Kidney capillary endothelial cell (primary cell): ENCODE data around the gene PARD3B.

Source experiments
- DNase-seq: peaks from one replicate; pipeline ENCODE4 v3.0.0-alpha.2; 2018; ENCODE audit warnings: low spot score

Gene PARD3B

DNA sequence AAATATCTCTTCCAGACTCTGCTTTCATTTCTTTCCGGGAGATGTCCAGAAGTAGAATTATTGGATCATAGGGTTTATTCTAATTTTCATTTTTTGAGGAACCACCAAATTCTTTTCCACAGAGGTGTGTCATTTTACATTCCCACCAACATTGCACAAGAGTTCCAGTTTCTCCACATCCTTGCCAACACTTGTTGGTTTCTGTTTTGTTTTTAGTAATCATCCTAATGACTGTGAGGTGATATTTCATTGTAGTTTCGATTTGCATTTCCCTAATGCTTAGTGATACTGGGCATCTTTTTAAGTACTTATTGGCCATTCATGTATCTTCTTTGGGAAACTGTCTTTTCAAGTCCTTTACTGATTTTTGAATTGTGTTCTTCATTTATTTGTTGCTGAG, 513.1 kb downstream of the PARD3B start:
- no peak for DNase-seq

DNA sequence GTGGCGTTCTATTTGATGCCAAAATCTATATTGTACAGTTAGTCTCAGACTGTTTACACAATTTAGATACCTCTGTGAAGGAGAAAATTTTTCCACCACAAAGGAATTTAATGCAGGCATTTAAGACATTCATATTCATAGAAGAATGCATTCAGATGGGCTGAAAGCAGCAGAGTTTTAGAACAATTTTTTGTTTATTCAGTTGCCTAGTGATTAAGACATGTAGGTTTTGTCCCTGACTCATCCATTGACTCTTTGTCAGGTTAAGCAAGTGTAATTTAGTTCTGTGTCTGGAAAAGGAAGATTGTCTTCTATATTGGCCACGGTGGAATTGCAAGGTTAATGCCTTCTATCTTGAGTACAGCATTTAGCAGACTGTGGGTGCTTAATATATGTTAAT, 515.0 kb downstream of the PARD3B start:
- DNase-seq, result peak; percentile 4

- DNase-seq, result no peak
Measured at GRCh38 chr2:205066081-205066480, 520.8 kb downstream of the PARD3B start.

GRCh38 chr2:205069928-205070327, 524.7 kb downstream of the PARD3B start:
- DNase-seq, result no peak

DNA sequence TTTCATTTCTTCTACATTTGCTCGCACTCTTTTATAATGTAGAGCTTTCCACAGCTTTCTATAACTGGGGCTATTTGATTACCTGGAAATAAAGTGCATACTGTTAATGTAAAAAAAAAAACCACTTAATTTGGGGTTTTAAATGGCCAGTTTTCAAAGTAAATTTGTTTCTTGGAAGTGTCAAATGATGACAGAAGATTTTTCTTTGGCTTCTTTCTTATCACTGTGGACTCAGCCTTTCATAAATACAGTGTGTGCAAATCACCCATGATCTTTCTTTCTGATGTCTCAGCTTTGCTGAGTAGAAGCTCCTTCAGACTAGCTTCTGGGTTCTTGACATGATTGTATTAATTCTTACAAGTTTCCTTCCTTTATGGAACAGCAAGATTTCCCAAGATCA, 525.6 kb downstream of the PARD3B start:
- DNase-seq, result no peak

GRCh38 chr2:205073433-205074020, 528.3 kb downstream of the PARD3B start:
- DNase-seq, result no peak

- DNase-seq, result no peak
Measured at GRCh38 chr2:205076405-205076804, 531.1 kb downstream of the PARD3B start.

- no peak for DNase-seq
Measured at GRCh38 chr2:205077159-205077558, 531.9 kb downstream of the PARD3B start.

GRCh38 chr2:205078762-205079161, 533.5 kb downstream of the PARD3B start:
- DNase-seq, result no peak

DNA sequence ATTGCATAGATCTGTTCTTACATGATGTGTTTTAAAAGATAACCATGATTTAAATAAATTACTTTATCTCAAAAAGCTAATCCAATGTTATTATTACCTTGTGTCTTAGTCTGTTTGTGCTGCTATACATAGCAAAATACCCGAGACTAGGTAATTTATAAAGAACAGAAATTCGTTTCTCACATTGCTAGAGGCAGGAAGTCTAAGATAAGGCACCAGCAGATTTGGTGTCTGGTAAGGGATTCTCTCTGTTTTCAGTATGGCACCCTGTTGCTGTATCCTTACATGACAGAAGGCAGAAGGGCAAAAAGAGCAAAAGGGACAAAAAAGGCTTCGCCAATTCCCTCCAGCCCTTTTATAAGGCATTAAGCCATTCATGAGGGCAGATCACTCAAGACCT, 533.9 kb downstream of the PARD3B start:
- DNase-seq, result no peak

GRCh38 chr2:205086662-205087061, 541.4 kb downstream of the PARD3B start:
- DNase-seq, result no peak

DNA sequence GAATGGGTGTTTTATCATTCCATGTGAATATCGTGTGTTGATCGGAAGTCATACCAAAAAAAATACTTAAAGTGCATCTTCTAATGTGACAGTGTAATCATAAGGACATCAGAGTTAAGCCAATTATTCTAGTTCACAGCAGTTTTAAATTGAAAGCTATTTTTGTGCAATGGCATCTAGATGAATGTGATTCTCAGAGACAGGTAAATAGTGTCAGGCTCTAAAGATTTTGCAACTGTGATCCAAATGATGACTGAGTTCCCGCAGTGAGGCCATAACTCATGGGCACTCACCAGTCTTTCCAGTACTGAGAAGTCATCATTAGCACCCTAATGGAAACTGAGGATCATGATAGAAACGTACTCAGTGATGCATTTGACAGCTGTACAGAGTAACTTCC, 542.6 kb downstream of the PARD3B start:
- no peak for DNase-seq

DNA sequence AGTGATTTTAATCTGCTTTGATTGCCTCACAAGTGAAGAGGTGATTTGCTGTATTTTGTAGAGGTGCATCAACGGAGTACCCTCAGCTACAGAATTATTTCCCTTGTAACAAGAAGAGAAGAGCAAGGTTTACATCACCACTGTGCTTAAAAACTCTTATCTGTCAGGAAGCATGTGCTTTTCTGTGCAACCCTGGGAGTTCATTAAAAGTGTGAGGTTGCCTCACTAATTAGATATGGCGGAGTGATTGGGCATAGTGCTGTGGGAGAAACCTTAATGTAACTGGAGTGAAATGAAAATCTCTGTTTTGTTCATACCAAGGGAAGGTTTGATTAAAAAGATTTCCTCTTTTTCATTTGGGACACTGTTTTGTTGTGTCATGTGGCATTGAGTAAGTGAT, 544.7 kb downstream of the PARD3B start:
- DNase-seq, result no peak

GRCh38 chr2:205091411-205091810, 546.1 kb downstream of the PARD3B start:
- DNase-seq, result no peak

GRCh38 chr2:205094031-205094430, 548.8 kb downstream of the PARD3B start:
- DNase-seq, result no peak

DNA sequence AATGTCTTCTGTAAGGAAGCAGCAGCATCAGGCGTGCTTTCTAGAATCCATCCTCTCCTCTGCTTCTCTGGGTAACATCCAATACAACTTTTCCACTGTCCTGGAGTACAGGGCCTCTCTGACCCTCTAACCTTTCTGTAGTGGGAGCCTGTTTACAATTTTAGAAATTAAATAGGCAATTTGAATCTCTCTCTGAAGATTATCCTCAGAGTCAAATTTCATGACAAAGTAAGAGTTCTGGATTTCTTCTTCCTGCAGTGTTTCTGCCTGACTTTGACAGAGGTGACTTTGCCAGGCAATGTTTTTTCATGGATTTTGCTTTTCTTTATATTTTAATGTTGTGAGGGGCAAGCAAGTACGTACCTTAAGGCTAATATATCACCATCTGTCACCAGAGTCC, 558.4 kb downstream of the PARD3B start:
- no peak for DNase-seq

DNA sequence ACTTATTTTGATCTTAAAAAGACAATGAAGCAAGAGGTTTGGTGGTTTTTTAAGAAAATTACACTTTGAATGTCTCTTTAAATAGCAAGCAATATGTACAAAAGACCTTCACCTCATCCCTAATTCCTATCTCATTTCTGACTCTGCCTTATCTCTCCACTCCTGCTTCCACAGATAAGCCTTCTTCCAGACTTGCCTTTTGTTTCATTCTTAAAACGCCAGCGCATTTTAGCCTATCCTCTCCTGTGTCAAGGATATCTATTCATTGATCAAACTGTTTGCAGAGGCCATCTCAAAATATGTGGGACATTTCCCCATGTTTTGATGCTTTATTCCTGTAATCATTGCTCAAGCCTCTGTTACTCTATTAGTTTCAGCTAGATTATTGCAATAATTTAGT, 562.5 kb downstream of the PARD3B start:
- no peak for DNase-seq

GRCh38 chr2:205115511-205115910, 570.2 kb downstream of the PARD3B start:
- no peak for DNase-seq

- no peak for DNase-seq
Measured at GRCh38 chr2:205117125-205117524, 571.9 kb downstream of the PARD3B start.

DNA sequence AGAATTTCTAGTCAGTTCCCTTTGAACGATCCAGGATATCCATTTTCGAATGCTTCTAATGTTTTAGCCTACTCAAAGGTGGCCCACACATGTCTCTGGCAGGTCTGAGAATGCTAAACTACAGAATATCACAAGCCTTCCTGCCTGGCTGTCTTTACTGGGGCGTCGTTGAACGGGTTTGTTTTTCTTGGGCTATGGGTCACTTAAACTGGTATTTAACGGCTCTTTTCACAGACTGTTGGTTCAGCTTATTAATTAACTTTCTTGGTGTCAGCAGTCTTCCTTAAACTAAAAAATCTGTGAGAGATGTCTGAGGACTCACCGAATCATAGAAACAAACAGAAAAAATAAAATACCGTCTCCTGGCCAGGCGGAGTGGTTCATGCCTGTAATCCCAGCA, 573.9 kb downstream of the PARD3B start:
- no peak for DNase-seq

DNA sequence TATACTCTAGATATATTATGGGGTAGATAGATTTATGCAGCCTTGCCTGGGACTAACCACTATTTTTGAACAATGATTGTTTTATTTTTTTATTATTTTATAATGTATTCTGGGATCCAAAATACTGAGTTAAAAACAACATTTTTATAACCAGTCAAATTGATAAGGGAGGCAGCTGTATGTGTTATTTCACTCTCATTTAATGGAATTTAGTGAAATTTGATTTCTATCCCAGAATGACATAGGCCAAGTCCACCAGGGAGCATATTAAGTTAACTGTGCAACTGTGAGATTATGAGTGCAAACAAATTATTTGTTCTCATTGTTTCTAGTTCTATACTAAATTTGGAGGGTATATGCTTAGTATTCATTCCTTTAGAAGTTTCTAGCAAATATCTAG, 583.5 kb downstream of the PARD3B start:
- no peak for DNase-seq

- DNase-seq, result peak; percentile 15
Measured at GRCh38 chr2:205129531-205129930, 584.3 kb downstream of the PARD3B start.

DNA sequence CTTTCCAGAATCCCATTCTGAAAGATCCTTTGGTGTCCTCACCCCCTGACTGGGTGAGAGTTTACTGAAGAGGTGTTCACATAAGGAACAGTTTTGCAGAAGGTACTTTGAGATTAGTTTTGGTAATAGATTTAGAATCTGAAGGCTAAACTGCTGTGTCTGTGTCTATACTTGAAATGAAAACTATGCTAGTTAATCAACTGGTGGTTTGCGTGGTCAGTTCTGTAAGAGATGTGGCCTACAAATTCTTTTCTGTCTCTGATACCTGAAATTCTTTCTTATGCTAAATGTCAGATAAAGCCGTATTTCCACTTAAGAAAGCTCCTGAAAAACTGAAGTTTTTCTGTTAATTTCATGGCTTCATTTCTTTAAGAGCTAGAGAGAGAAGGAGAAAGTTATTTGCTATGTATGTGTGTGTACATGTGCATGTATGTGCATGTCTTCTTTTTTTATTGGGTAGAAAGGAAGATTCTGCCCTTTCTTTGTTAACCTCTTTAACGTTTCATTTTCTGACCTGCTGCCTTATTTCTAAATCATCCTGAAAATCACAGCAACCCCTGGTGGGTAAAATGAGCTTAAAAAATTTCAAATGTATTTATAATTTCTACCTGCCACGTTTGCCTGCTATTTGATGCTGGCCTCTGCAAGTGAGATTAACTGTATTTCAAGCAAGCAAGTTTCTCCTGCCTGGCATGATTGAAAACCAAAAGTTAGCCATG, 585.0 kb downstream of the PARD3B start:
- DNase-seq, result no peak

GRCh38 chr2:205133544-205133943, 588.3 kb downstream of the PARD3B start:
- DNase-seq, result no peak
